Gastrocnemius medialis (tissue), 4 donors: Measurements from ENCODE around the gene ZNF239.

ENCODE experiments used
- POLR2A ChIP-seq, 2 donors: fragments of 450-650 bp; IDR thresholded peaks; one replicate each; pipeline ENCODE4 v1.6.1; 2017; ENCODE audit warnings: antibody characterized with exemption in 2 of 2, mild to moderate bottlenecking in 2 of 2, moderate library complexity in 2 of 2
- TF ChIP-seq, protein P1 (sequence below), 5 experiments: fragments of 450-650 bp in 3 of 5; fragments of 200-600 bp in 2 of 5; sonication (generic) in 2 of 5; IDR thresholded peaks in 4 of 5; conservative IDR thresholded peaks in 1 of 5; 1 replicate in 4 of 5; 2 replicates in 1 of 5; pipeline ENCODE4 v1.5.1; 2016 to 2019; ENCODE audit warnings: antibody characterized with exemption in 5 of 5, mild to moderate bottlenecking in 3 of 5, moderate library complexity in 3 of 5

- TF ChIP-seq, protein P1, sequence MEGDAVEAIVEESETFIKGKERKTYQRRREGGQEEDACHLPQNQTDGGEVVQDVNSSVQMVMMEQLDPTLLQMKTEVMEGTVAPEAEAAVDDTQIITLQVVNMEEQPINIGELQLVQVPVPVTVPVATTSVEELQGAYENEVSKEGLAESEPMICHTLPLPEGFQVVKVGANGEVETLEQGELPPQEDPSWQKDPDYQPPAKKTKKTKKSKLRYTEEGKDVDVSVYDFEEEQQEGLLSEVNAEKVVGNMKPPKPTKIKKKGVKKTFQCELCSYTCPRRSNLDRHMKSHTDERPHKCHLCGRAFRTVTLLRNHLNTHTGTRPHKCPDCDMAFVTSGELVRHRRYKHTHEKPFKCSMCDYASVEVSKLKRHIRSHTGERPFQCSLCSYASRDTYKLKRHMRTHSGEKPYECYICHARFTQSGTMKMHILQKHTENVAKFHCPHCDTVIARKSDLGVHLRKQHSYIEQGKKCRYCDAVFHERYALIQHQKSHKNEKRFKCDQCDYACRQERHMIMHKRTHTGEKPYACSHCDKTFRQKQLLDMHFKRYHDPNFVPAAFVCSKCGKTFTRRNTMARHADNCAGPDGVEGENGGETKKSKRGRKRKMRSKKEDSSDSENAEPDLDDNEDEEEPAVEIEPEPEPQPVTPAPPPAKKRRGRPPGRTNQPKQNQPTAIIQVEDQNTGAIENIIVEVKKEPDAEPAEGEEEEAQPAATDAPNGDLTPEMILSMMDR (IDR thresholded peaks at IDR 0.05 in 4 of 5, conservative IDR thresholded peaks at IDR 0.05 in 1 of 5) = no peak
- no peak for TF ChIP-seq POLR2A (IDR thresholded peaks at IDR 0.05)
Measured at GRCh38 chr10:43524434-43525247, 49.8 kb downstream of the ZNF239 start.
